GM12878 (cell line): ENCODE measurements around the gene CCDC24.

Experiments used
- BACH1 ChIP-seq: fragments of 450-650 bp; IDR thresholded peaks from 2 replicates; pipeline ENCODE4 v1.6.1; 2017; ENCODE audit warnings: mild to moderate bottlenecking, borderline replicate concordance
- BMI1 ChIP-seq: fragments of 450-650 bp; IDR thresholded peaks from 2 replicates; pipeline ENCODE4 v1.6.1; 2016; ENCODE audit warnings: mild to moderate bottlenecking, moderate library complexity, borderline replicate concordance
- CHD2 ChIP-seq: IDR thresholded peaks from 2 replicates; pipeline ENCODE4 v1.6.1; 2011; ENCODE audit warnings: low read depth, low read length, improper control_type of control experiment, borderline replicate concordance
- IRF5 ChIP-seq: fragments of 450-650 bp; IDR thresholded peaks from 2 replicates; pipeline ENCODE4 v1.6.1; 2017; ENCODE audit warnings: borderline replicate concordance
- MXI1 ChIP-seq: fragments of 150-350 bp; IDR thresholded peaks from 2 replicates; pipeline ENCODE4 v1.6.1; 2011; ENCODE audit warnings: low read depth, mild to moderate bottlenecking, inconsistent platforms, low read length, improper control_type of control experiment
- NFIC ChIP-seq: IDR thresholded peaks from 2 replicates; pipeline ENCODE4 v1.6.1; 2012; ENCODE audit warnings: low read depth, mild to moderate bottlenecking, inconsistent platforms, low read length, moderate library complexity
- POLR2AphosphoS2 ChIP-seq: IDR thresholded peaks from 2 replicates; pipeline ENCODE4 v1.6.1; 2011; ENCODE audit warnings: low read depth, mild to moderate bottlenecking, low read length, improper control_type of control experiment, moderate library complexity
- TAF1 ChIP-seq: IDR thresholded peaks from 2 replicates; pipeline ENCODE4 v1.6.1; 2011; ENCODE audit warnings: mild to moderate bottlenecking, low read depth, low read length, borderline replicate concordance
- USF2 ChIP-seq: IDR thresholded peaks from 2 replicates; pipeline ENCODE4 v1.6.1; 2011; ENCODE audit warnings: low read depth, low read length, improper control_type of control experiment, borderline replicate concordance
- TF ChIP-seq, protein P1 (sequence below), 3 experiments: IDR thresholded peaks in 2 of 3; conservative IDR thresholded peaks in 1 of 3; 2 replicates each; pipeline ENCODE4 v1.5.1; 2011; ENCODE audit warnings: low read depth in 3 of 3, low read length in 3 of 3, mild to moderate bottlenecking in 3 of 3, control low read depth in 2 of 3, moderate library complexity in 2 of 3, inconsistent platforms in 1 of 3, mixed read lengths in 1 of 3; ENCODE audit not compliant: control insufficient read depth in 2 of 3, insufficient read depth in 1 of 3; ENCODE audit errors: extremely low read depth in 1 of 3

DNA sequence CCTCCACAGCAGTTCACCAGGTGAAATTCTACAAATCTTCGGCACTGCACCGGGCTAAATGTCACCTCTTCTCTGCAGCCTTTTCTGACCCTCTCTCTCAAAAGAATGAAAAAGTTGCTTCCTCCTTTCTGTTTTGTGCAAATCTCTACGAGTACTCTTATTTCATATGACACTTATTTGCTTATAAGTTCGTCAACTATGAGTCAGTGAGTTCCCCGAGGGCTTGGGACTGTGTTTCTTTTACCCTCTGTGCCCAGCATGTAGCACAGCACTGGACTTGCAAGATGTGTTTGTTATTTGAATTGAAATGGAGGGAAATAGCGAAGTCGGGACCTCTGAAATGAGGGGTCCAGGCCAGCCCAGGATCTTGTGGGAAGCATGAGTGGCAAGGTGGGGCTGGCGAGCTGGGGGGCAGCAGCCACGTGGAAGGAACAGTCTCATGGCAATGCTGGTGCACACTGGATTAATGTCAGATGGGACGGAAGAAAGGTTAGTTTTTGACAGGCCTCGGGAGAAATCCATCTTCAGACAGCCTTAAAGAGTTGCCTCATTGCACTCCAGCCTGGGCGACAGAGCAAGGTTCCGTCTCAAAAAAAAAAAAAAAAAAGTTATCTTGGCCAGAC, 33.6 kb downstream of the CCDC24 start:
- TF ChIP-seq USF2, result no peak
- TF ChIP-seq, protein P1, sequence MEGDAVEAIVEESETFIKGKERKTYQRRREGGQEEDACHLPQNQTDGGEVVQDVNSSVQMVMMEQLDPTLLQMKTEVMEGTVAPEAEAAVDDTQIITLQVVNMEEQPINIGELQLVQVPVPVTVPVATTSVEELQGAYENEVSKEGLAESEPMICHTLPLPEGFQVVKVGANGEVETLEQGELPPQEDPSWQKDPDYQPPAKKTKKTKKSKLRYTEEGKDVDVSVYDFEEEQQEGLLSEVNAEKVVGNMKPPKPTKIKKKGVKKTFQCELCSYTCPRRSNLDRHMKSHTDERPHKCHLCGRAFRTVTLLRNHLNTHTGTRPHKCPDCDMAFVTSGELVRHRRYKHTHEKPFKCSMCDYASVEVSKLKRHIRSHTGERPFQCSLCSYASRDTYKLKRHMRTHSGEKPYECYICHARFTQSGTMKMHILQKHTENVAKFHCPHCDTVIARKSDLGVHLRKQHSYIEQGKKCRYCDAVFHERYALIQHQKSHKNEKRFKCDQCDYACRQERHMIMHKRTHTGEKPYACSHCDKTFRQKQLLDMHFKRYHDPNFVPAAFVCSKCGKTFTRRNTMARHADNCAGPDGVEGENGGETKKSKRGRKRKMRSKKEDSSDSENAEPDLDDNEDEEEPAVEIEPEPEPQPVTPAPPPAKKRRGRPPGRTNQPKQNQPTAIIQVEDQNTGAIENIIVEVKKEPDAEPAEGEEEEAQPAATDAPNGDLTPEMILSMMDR (IDR thresholded peaks at IDR 0.05 in 2 of 3, conservative IDR thresholded peaks at IDR 0.05 in 1 of 3; ENCODE audit: control insufficient read depth in 2 of 3, extremely low read depth in 1 of 3, insufficient read depth in 1 of 3, low read depth in 3 of 3, low read length in 3 of 3), result no peak
- TF ChIP-seq IRF5, result no peak
- TF ChIP-seq TAF1, result no peak
- TF ChIP-seq CHD2, result no peak
- no peak for TF ChIP-seq BMI1
- TF ChIP-seq MXI1, result no peak
- no peak for TF ChIP-seq BACH1
- TF ChIP-seq NFIC, result no peak
- no peak for TF ChIP-seq POLR2AphosphoS2
